GM19023 (cell line): Measurements from ENCODE around the gene SH2D2A.

ENCODE experiments used
- ATAC-seq: cut with Tn5 transposase; IDR thresholded peaks from one replicate; pipeline ENCODE4 v1.9.1; 2021; ENCODE audit warnings: mild to moderate bottlenecking, moderate library complexity; ENCODE audit not compliant: unreplicated experiment

SH2D2A gene

GRCh38 chr1:156805766-156806511 lies 10.7 kb downstream of the SH2D2A start:
- no peak for ATAC-seq

- no peak for ATAC-seq
Observed at GRCh38 chr1:156804572-156805243, 11.9 kb downstream of the SH2D2A start.

DNA sequence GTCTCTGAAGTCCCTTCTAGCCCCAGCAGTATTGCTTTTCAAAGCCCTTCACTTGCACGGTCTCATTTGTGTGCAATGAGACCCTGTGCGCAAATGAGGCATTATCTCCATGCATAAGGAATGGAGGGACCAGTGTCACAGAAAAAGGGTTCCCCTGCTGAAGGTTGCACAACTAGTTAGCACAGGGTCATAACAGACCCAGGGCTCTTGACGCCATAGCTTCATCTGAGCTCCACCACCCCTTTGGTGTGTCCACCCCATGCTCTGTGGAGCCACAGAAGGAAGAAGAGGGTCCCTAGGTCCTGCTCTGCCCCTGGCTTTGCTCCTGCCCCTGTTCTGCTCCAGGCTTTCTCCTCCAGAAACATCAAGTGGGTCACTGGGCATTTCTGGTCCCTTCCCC lies 12.6 kb downstream of the SH2D2A start:
- ATAC-seq: no peak

DNA sequence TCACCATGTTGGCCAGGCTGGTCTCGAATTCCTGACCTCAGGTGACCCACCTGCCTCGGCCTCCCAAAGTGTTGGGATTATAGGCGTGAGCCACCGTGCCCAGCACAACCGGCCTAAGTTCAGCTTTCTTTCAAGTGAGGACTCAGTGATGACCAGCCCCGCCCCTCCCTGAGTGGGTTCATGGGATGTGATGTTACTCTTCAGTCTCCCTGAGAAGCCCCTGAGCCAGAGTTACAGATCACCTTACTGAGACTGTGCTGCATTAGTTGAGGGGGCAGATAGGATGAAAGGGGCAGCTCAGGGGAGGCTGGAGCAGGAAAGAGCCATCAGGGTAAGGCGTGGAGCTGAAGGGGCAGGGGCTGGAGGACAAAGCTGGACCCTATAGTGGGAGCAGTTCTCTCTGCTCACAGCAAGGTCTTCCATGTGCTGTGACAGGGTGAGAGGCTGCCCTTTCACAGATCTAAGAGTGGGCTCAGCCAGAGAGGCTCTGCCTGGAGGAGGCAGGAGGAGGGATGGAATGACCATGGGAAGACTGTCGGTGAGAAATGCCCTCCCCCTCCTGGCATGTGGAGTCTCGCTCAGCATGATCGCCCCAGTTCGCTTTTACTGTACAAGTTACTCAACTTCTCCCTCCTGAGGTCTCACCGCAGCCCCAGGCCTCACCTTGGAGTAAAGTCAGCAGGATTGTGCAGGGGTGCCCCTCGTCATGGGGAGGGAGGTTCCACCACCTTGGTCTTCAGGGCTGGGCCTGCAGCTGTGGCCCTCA lies 13.4 kb downstream of the SH2D2A start:
- ATAC-seq: no peak

DNA sequence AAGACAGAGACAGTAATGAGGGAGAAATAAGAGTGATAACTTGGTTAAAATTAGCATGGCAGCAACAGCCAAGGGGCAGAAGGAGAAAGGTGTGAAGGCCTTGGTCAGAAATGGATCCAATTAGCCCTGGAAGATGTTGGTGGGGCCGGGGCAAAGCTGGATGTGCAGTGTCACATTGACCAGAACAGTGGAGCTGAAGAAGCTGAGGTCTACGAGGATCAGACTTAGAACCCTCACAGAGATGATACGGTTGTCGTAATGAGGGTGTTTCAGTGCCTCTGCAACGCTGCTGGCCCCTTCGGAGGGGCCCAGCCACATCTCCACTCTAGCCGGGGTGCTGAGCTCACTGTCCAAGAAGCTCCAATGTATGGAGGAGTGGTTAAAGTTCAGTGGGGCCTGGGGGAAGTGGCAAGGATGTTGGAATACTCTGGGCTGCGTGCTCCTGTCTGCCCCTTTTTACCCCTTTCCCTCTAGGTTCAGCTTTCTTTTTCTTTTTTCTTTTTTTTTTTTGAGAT lies 14.2 kb downstream of the SH2D2A start:
- ATAC-seq: no peak

DNA sequence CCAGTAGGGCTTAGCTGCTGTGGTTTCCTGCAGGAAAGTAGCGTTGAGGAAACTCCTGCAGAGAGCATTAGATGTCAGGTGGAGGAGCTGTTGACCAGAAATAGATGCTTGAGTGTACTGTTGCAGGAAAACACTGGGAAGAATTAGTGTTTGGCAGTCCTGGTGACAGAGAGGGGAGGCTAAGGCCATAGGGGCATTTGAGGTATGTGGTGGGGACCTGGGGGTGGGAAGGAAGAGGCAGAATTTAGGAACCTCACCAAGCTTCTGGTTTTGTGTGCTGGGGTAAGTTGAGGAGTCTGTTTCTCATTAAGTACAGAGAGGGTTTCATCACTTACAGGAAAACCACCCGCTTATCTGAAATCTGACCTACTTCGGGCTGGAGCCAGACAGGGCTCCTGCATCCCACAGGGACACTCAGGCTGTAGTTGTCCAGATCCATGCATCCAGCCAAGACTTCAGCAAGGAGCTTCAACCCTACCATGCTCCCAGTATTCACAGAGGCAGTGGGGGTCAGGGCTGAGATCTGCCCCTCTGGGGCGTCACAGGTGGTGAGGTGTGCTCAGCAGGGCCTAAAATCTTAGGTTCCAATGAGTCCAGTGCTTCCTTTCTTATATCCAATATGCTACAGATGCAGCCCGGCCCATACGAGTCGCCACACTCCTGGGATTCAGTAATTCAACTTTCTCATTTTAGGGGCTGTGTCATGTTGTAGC lies 15.1 kb downstream of the SH2D2A start:
- ATAC-seq: no peak

GRCh38 chr1:156797212-156797871 lies 19.3 kb downstream of the SH2D2A start:
- no peak for ATAC-seq

GRCh38 chr1:156796340-156797097 lies 20.1 kb downstream of the SH2D2A start:
- no peak for ATAC-seq

DNA sequence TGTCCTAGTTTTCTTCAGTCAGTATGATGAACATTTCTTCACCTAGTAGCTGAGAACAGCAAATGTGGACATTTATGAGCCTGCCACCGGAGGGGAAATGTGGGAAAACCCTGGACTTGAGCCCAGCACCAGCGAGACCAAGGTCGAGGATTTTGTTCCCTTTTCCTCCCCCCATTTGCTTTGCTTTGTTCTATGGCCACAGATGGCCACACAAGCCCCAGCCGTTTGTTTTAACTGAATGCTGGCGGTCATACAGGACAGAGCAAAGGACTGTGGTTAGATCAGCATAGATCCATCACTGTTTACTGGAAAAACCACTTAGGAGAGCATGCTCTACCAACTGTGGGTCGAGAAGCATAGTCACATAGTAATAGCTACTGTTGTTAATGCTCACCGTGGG lies 20.9 kb downstream of the SH2D2A start:
- ATAC-seq: no peak

DNA sequence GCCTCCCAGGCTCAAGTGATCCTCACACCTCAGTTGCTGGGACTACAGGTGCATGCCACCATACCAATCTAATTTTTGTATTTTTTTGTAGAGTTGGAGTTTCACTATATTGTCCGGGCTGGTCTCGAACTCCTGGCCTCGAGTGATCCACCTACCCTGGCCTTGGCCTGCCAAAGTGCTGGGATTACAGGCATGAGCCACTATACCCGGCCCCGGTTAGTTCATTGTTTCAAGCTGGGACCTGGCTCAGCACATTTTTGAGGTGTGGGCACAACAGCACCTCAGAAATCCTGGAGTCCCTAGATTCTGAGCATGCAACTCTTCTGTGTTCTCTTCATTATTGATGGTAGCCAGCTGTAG lies 21.3 kb downstream of the SH2D2A start:
- ATAC-seq: no peak

DNA sequence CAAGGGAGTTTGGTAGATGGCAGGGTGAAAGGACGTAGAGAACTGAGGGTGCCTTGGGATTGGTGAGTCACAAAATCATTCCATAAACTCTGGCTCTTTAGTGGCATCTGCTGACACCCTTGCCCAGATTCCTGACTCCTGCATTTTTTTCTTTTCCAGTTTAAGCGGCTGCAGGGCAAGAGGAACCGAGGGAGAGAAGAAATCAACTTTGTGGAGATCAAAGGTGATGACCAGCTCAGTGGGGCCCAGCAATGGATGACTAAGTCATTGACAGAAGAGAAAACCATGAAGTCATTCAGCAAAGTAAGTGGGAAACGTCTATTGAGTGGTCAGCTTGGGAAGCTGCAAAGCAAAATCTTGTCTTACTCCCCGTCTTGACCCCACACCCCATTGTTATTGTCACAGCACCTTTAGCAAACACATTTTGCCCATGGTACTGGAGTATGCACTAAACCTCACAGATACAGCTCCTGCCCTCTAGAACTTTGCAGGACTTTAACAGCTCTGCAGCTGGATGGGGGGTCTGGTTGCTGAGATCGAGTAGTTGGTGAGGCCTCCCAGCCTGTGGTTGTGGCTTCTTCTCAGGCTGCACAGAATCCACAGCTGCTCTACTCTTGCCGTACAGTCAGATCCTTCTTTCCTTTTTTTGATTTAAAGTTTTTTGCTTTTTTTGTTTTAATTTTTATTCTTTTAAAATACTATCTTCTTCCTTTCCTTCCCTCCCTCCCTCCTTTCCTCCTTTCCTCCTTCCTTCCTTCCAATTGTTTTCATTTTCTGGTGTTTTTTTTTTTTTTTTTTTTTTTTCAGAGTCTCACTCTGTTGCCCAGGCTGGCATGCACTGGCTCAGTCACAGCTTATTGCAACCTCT lies 21.9 kb downstream of the SH2D2A start:
- no peak for ATAC-seq

DNA sequence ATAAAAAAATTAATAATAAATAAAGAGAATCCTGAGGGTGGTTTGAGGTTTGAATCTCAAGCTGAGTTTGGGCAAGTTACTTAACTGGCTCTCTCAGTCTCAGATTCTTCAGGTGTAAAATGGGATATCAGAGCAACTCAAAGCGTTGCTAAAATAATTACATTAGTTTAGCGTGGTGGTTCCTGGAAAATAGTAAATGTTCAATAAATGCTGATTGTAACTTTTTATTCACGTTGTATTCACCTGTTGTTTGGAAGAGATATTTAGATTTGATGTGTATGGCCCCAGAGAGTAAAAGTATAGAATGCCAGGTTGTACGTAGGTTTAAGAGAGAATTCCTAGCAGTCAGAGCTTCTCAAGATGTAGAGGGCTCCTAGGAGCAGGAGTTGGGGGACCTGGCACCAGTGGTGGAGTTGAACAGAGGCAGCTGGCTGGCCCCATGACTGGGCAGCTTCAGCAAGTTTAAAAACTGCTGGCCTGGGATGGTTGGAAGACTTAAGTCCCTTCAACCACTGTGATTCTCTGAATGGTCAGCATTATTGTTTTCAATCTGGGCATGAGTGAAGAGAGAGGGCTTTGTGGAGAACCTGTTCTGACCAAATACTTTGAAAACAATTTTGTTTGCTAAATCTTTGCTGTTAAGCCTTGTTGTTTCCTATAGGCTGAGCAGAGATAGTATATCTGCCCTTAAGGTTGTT lies 26.9 kb downstream of the SH2D2A start:
- no peak for ATAC-seq

DNA sequence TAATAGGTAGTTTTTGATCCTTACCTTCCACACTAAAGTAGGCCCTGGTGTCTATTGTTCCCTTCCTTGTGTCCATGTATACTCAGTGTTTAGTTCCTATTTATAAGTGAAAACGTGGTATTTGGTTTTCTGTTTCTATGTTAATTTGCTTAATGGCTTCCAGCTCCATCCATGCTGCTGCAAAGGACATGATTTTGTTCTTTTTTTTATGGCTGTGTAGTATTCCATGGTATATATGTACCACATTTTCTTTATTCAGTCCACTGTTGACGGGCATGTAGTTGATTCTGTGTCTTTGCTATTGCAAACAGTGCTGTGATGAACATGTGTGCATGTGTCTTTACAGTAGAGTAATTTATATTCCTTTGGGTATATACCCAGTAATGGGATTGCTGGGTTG lies 28.5 kb downstream of the SH2D2A start:
- no peak for ATAC-seq

- no peak for ATAC-seq
Observed at GRCh38 chr1:156786640-156787039, 30.0 kb downstream of the SH2D2A start.

DNA sequence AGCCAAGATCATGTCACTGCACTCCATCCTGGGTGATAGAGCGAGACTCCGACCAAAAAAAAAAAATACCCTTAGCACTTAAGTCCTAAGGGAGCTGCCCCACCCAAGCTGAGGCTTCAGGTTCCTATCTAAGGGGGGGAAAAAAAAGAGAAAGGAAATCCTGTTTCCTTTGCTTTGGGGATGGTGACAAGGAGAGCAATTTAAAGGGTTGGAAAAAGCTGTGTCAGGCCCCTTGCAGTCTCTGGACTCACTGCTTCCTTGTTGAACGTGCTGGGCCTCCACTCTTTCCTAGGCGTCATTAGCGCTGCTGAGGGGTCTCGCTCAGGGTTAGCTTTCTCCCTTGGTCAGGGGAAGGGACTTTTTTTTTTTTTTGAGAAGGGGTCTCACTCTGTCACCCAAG lies 31.2 kb downstream of the SH2D2A start:
- ATAC-seq: no peak

DNA sequence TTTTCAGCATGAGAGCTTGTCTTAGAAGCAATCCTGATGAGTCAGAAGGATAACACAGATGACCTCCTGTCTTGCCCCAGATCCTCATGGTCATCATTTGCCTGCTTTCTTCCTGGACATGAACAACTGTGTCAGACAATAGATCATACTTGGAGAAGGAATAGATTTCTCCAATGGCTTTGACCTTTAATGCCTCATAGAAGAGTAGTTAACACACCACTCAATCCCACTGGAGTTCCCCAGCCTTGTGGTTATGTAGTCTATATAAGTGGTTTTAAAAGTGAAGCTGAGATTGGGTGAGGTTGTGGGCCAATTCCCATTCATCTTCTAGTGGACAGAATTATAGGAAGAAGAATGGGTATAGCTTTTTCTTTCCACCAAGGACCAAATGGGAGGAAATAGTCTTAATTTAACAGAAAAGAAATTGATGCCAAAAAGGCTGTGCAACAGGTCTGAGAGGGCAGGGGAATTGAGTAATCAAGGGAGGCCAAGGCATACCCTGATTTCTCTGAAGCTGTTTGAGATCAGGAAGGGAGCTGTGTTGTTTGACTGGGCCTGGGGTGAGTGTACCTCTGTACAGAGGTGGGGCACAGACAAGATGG lies 35.0 kb downstream of the SH2D2A start:
- ATAC-seq: no peak

- no peak for ATAC-seq
Observed at GRCh38 chr1:156777573-156777972, 39.1 kb downstream of the SH2D2A start.

GRCh38 chr1:156776942-156777341 lies 39.7 kb downstream of the SH2D2A start:
- ATAC-seq: no peak
